K562 (cell line): Measurements from ENCODE around the gene ENPP6. TPM values are rescaled to one million over a fixed set of nuclear protein-coding genes. Genes with fewer than 3 reads are reported as not detected.
A peak's percentile ranks its signal among the peaks of the same experiment; 100 is the strongest.

Experiments
- ATF1 ChIP-seq, 2 experiments: fragments of 450-650 bp in 1 of 2; IDR thresholded peaks; 2 replicates each; pipeline ENCODE4 v1.6.1; 2016; ENCODE audit warnings: missing compliant biosample characterization in 1 of 2, missing genetic modification characterization in 1 of 2
- ETV1 ChIP-seq: fragments of 450-650 bp; conservative IDR thresholded peaks from 2 replicates; pipeline ENCODE4 v1.6.1; 2016; ENCODE audit warnings: missing genetic modification characterization, control low read depth, low read depth, missing compliant biosample characterization
- MAFG ChIP-seq: fragments of 450-650 bp; conservative IDR thresholded peaks from 2 replicates; pipeline ENCODE4 v1.6.1; 2016; ENCODE audit warnings: missing genetic modification characterization, missing compliant biosample characterization
- PHF21A ChIP-seq: fragments of 450-650 bp; IDR thresholded peaks from 2 replicates; pipeline ENCODE4 v1.6.1; 2017; ENCODE audit warnings: low read depth, borderline replicate concordance
- XRCC5 ChIP-seq: fragments of 200-400 bp; formaldehyde crosslinking; IDR thresholded peaks from 2 replicates; pipeline ENCODE4 v1.6.1; 2017; ENCODE audit warnings: low read depth, mild to moderate bottlenecking, low read length
- polyA plus RNA-seq, 8 experiments: library from polyadenylated mRNA; depleted of rRNA in 4 of 8; stranded (reverse) in 5 of 8; unstranded in 3 of 8; fragments of >200 nt; fragmentation: Nextera tagmentation in 2 of 8; fragmentation: Illumina TruSeq in 1 of 8; extraction: Ambion mirVana in 2 of 8; extraction: Trizol in 1 of 8; gene quantifications; 2 replicates each; pipeline versions ENCODE4 v1.2.1 to v1.2.3, GENCODE V29; 2011 to 2014; ENCODE audit warnings: inconsistent platforms in 1 of 8, missing spikeins in 1 of 8
- total RNA-seq, 7 experiments: library from RNA; depleted of rRNA in 6 of 7; stranded (reverse); fragments of >200 nt in 6 of 7; fragmentation: Illumina TruSeq in 2 of 7; extraction: Trizol in 2 of 7; gene quantifications; 2 replicates each; pipeline versions ENCODE4 v1.2.1 to v1.2.3, GENCODE V29; 2011 to 2021; ENCODE audit warnings: low replicate concordance in 1 of 7
- TF ChIP-seq, protein P1 (sequence below): fragments of 450-650 bp; formaldehyde crosslinking; IDR thresholded peaks from 2 replicates; pipeline ENCODE4 v1.4.0; 2020; ENCODE audit warnings: mild to moderate bottlenecking, moderate library complexity
- TF ChIP-seq, protein P2 (sequence below): sonication (generic); formaldehyde crosslinking; IDR thresholded peaks from 2 replicates; pipeline ENCODE4 v1.8.0; 2022; ENCODE audit warnings: mild to moderate bottlenecking, missing genetic modification reagents

Gene ENPP6
- total and polyA plus RNA-seq, 9 of the 15 experiments (the other 6 are each of a cell fraction or from before 2014, with no cell fraction given) = 0.29 TPM; not detected in 8

DNA sequence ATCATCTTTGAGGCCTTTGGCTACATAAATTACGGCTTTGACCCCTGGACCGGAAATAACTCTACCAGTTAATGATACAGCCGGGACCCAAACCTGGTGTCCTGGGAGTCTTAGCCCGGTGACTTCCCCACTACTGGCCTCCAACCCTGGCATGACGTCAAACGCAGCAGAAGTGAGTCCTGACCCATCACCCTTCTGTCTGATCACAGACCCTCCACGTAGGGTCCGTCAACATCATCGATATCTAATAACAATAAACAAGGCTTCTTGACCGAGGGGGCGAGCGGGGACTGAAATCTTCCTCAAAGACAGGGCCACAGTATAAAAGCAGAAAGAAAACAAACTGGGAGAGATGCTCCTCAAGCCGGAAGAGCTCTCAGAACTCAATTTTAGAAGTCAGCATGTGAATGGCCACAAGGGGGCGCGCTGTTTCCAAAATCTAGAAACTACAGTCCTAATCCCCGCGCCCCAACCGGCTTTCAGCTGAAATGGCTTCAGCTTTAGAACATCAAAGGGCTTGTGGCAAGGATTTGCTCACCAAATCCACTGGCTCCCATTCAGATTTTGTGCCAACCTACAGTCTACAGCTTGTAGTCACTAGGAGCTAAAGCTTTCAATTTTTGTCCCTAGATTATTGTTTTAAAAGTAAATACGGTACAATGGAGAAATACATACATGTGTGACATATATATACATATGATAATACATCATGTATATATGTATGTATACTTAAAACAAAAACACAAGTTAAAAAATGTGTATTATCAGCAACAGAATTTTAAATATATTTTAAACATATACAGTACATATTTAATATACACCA, 46.4 kb upstream of the ENPP6 start (continued):
- TF ChIP-seq, protein P1, sequence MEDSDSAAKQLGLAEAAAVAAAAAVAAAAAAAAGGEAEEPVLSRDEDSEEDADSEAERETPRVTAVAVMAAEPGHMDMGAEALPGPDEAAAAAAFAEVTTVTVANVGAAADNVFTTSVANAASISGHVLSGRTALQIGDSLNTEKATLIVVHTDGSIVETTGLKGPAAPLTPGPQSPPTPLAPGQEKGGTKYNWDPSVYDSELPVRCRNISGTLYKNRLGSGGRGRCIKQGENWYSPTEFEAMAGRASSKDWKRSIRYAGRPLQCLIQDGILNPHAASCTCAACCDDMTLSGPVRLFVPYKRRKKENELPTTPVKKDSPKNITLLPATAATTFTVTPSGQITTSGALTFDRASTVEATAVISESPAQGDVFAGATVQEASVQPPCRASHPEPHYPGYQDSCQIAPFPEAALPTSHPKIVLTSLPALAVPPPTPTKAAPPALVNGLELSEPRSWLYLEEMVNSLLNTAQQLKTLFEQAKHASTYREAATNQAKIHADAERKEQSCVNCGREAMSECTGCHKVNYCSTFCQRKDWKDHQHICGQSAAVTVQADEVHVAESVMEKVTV (CRISPR knock-in tag) = peak; percentile 79
- TF ChIP-seq ETV1 (tag) (0 out of 2 replicates have a peak, but pooled peaks have one; percentile 24), PHF21A (0 out of 2 replicates have a peak, but pooled peaks have one; percentile 20), XRCC5 (peak; percentile 69; the same call in 1 of the 2 replicates), ATF1 (CRISPR knock-in tag; IDR thresholded peaks at IDR 0.05) (no peak), ATF1 (tag; IDR thresholded peaks at IDR 0.05) (peak; percentile 64; the same call in 1 of the 2 replicates), MAFG (tag) (no peak)
- TF ChIP-seq, protein P2, sequence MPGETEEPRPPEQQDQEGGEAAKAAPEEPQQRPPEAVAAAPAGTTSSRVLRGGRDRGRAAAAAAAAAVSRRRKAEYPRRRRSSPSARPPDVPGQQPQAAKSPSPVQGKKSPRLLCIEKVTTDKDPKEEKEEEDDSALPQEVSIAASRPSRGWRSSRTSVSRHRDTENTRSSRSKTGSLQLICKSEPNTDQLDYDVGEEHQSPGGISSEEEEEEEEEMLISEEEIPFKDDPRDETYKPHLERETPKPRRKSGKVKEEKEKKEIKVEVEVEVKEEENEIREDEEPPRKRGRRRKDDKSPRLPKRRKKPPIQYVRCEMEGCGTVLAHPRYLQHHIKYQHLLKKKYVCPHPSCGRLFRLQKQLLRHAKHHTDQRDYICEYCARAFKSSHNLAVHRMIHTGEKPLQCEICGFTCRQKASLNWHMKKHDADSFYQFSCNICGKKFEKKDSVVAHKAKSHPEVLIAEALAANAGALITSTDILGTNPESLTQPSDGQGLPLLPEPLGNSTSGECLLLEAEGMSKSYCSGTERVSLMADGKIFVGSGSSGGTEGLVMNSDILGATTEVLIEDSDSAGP = no peak
